Measurements from ENCODE around the gene PRPS1. TPM values are rescaled to one million over a fixed set of nuclear protein-coding genes. Genes with fewer than 3 reads are reported as not detected.
"Not testable (repeated sequence)": the region's sequence is repeated elsewhere in the genome, so short reads cannot be mapped to it uniquely, and the experiment has no call there.

The PRPS1 gene
- total RNA-seq, result 29.6 TPM

- ATAC-seq, result peak; percentile 95
Measured at GRCh38 chrX:107627838-107628661, at the start of gene PRPS1. TSS of gene PRPS1 (plus strand) at chrX:107628510. CDS start at chrX:107628629, 119 bp downstream.

GRCh38 chrX:107579956-107580355 is 48.4 kb upstream of the PRPS1 start:
- no peak for DNase-seq (ENCODE audit: low spot score)
- ATAC-seq, result no peak

More at GRCh38 chrX:107627838-107628661, at the start of gene PRPS1:
- peak; percentile 90 for DNase-seq (ENCODE audit: low spot score)

DNA sequence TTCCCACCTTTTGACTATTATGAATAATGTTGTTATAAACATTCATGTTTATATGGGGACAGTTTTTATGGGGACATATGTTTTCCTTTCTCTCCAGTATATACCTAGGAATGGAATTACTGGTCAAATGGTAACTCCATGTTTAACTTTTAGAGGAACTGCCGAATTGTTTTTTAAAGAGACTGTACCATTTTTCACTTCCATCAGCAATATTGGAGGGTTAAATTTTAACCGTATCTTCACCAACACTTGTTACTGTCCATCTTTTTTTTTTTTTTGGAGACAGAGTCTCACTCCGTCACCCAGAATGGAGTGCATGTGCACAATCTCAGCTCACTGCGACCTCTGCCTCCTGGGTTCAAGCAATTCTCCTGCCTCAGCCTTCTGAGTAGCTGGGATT is 46.4 kb upstream of the PRPS1 start:
- no peak for ATAC-seq
- no peak for DNase-seq (ENCODE audit: low spot score)

GRCh38 chrX:107589243-107589642 is 39.1 kb upstream of the PRPS1 start:
- DNase-seq (ENCODE audit: low spot score) (no peak), ATAC-seq (no peak)

GRCh38 chrX:107596651-107597050 is 31.7 kb upstream of the PRPS1 start:
- no peak for ATAC-seq
- no peak for DNase-seq (ENCODE audit: low spot score)

DNA sequence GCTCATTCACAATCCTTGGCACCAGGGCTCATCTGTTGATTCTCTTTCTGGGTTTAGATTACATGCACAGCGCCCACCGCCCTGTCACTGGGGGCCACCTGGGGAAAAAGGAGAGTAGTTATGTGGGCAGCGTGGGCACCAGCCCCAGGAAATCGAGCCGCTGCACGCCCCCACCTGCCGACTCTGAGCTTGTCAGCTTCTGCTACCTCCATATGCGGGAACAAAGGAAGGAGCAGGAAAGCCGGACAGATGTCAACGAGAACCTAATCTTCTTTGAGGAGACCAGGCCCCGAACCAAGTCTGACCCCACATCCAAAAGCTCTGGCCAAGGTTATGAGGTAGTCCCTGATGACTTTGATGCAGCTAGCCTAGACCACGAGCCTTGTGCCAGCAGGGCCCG is 31.0 kb upstream of the PRPS1 start:
- DNase-seq (ENCODE audit: low spot score) (no peak), ATAC-seq (no peak)

GRCh38 chrX:107597791-107598190 is 30.5 kb upstream of the PRPS1 start:
- no peak for DNase-seq (ENCODE audit: low spot score)
- no peak for ATAC-seq

- ATAC-seq (no peak), DNase-seq (ENCODE audit: low spot score) (no peak)
Measured at GRCh38 chrX:107599450-107599861, 28.9 kb upstream of the PRPS1 start.

DNA sequence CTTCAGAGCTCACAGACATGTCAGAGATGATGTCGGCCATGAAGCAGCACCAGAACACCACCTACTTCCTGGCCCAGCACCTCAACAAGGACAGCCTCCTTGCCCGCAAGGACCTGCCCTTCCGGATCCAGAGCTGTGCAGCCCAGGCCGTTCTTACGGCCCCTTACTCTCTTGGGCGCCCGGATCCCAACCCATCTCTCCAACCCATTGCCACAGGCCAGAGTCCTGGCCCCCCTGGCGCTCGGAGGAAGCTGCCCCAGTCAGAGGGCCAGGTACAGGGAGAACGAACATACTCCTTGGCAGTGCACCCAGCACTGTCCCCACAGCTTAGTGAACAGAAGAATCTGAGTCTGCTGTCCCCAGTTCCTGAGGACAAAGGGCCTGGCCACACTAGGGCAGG is 27.9 kb upstream of the PRPS1 start:
- DNase-seq (ENCODE audit: low spot score), result no peak

GRCh38 chrX:107601326-107601725 is 27.0 kb upstream of the PRPS1 start:
- ATAC-seq, result no peak

More for the DNA sequence above, 27.9 kb upstream of the PRPS1 start:
- no peak for ATAC-seq

GRCh38 chrX:107601759-107602158 is 26.6 kb upstream of the PRPS1 start:
- DNase-seq (ENCODE audit: low spot score), result no peak

More at GRCh38 chrX:107601326-107601725, 27.0 kb upstream of the PRPS1 start:
- no peak for DNase-seq (ENCODE audit: low spot score)

GRCh38 chrX:107602694-107603239 is 25.5 kb upstream of the PRPS1 start:
- ATAC-seq, result no peak
- DNase-seq (ENCODE audit: low spot score), result no peak

More at GRCh38 chrX:107601759-107602158, 26.6 kb upstream of the PRPS1 start:
- ATAC-seq, result no peak

GRCh38 chrX:107603429-107604159 is 24.7 kb upstream of the PRPS1 start:
- no peak for DNase-seq (ENCODE audit: low spot score)
- no peak for ATAC-seq

DNA sequence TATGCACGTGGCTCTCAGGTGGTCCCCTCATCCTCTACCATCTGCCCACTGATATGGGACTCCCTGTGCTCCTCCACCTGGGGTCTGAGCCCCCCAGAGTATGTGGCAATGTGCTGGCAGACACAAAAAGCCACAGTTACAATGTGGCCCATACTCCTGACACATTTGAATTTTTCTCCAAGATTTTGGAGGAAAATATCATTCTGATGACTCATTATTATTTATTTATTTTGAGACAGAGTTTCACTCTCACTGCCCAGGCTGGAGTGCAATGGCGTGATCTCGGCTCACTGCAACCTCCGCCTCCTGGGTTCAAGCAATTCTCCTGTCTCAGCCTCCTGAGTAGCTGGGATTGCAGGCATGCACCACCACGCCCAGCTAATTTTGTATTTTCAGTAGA is 19.2 kb upstream of the PRPS1 start:
- ATAC-seq; DNase-seq (ENCODE audit: low spot score): not testable (repeated sequence)

- DNase-seq (ENCODE audit: low spot score), result no peak
- ATAC-seq, result no peak
Measured at GRCh38 chrX:107610667-107611066, 17.6 kb upstream of the PRPS1 start.

- no peak for DNase-seq (ENCODE audit: low spot score)
- no peak for ATAC-seq
Measured at GRCh38 chrX:107619885-107620322, 8.4 kb upstream of the PRPS1 start.

DNA sequence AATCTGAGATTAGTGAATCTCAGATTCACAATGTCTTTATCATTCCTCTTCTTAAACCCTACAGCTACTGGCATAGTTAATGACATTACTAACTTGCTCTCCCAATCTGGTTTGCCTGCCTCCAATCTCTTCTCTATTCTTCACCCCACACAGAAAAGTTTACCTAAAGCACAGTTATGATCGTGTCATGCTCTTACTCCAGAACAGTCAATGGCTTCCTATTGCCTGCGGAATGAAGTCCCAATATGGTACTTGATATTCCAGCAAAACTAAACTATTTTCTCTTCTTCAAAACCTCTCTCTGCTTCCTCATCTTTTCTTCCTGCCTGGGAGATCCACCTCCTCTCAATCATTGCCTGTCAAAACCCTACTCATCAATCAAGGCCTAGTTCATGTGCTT is 3.4 kb upstream of the PRPS1 start:
- ATAC-seq (no peak), DNase-seq (ENCODE audit: low spot score) (no peak)

DNA sequence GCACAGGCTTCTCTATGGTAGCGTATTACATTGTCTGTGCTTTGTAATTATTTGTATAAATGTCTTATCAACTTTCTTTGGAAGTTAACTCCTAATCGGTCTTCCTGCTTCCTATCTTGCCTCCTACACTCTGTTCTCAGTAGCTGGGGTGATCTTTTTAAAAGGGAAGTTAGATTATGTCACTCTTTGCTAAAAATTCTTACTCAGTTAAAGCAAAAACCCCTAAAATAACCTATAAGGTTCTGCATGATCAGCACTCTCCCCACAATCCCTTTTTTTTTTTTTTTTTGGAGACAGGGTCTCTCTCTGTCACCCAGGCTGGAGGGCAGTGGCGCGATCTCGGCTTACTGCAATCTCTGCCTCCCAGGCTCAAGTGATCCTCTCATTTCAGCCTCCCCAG is 2.6 kb upstream of the PRPS1 start:
- no peak for ATAC-seq
- no peak for DNase-seq (ENCODE audit: low spot score)

DNA sequence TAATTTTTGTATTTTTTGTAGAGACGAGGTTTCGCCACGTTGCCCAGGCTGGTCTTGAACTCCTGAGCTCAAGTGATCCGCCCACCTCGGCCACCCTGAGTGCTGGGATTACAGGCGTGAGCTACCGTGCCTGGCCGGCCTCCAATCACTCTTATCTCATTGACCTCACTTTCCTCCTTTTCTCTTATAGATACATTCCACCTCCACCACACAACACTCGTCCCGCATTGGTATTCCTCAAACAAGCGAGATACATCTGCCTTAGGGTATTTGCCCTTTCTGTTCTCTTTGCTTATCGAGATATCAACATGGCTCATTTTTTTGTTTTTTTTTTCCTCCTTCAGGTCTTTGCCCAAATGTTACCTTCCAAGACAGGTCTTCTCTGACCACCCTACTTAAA is 1.8 kb upstream of the PRPS1 start:
- ATAC-seq, result no peak
- DNase-seq (ENCODE audit: low spot score), result no peak

GRCh38 chrX:107626916-107627315 is 1.4 kb upstream of the PRPS1 start:
- ATAC-seq (no peak), DNase-seq (ENCODE audit: low spot score) (no peak)

GRCh38 chrX:107628662-107629539 is 591 bp downstream of the PRPS1 start:
- ATAC-seq (peak; percentile 72), DNase-seq (ENCODE audit: low spot score) (peak; percentile 46)
